ENCODE measurements around the gene ZFYVE21.
"Not testable (repeated sequence)": the region's sequence is repeated elsewhere in the genome, so short reads cannot be mapped to it uniquely, and the experiment has no call there.

ZFYVE21 gene

DNA sequence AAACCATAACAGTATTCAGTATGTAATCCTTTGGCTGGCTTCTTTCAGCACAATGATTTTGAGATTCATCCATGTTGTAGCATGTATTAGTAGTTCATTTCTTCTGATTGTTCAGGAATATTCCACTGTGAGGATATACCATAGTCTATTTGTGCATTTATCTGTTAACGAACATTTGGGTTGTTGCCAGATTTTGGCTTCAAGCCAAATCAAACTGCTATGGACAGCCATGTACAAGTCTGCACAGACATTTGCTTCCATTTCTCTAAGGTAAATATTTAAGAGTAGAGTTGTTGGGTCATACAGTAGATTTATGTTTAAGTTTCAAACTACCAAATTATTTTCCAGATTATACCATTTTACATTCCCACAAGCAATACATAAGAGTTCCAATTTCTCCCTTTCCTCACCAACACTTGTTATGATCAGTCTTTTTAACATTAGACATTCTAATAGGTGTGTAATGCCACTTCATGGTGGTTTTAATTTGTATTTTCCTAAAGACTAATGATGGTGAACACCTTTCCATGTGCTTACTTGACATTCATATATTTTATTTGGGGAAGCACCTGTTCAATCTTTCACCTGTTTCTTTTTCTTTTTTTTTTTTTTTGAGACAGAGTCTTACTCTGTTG is 56.6 kb downstream of the ZFYVE21 start:
- no peak for DNase-seq

DNA sequence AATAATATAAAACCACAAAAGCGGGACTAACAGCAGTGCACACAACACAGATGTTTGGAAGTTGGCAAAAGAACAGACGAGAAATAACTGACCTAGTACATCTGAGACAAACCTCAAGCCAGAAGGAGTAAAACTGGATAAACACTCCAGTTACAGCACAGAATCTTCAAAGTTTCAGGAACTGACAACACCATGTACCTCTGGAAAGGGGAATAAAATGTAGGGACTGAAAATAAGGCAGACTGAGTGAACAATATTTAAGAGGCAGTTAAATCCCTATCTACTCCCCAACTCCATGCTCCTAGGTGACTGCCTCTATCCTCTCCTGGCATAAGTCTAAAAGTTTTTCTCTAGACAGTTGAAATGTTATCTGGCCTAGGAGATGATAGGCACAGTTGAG is 57.9 kb downstream of the ZFYVE21 start:
- DNase-seq, result no peak

DNA sequence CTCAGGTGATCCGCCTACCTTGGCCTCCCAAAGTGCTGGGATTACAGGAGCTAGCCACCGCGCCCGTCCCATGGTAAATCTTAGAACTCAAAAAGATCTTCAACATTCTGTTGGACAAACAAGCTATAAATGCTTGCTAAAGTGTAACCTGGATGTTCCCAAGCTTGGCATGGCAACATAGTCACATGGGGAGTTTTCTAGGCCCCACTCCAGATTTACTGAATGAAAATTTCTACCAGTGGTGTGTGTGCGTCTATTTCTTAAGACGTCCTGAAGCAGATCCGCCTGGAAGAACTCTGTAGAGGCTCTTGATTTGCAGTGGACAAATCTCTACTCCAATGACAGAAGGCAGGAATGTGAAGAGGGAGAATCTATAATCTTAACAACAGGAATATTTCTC is 59.9 kb downstream of the ZFYVE21 start:
- no peak for DNase-seq

DNA sequence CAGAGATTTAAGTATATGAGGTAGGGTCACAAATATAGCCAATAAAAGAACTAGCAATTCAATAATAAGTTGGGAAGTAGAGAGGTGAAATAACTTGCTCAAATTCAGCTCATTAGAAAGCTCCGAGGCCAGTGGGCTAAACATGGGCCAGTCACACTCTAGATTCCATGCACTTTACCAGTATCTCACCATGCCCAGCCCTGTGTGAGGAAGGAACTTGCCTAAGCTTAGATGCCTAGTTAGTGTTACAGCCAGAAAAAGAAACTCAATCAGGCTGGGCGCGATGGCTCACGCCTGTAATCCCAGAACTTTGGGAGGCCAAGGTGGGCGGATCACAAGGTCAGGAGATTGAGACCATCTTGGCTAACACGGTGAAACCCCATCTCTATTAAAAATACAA is 60.7 kb downstream of the ZFYVE21 start:
- DNase-seq, result not testable (repeated sequence)

DNA sequence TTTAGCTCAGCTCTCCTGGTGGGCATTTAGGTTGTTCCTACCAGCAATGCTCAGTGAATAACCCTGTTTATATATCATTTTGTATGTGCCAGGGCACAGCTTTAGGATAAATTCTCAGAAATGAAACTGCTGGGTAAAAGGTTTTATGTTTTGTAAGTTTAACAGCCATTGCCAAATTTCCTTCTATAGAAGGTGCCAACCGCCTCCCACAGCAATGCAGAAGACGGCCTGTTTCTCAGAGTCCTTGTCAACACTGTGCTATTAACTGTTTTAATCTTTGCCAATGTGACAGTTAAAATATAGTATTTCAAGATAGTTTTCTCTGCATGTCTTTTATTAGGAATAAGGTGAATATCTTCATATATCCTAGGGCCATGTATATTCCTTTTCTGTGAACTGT is 66.8 kb downstream of the ZFYVE21 start:
- no peak for DNase-seq
